Mononuclear cell (primary cell): ENCODE data around the gene HEXB. TPM values are rescaled to one million over a fixed set of nuclear protein-coding genes. Genes with fewer than 3 reads are reported as not detected.

Source experiments
- H3K27me3 ChIP-seq: 2 replicates; pipeline ENCODE4 v1.6.0; 2011; ENCODE audit warnings: low read length, control low read depth; ENCODE audit not compliant: insufficient read depth
- H3K4me1 ChIP-seq: 2 replicates; pipeline ENCODE4 v1.5.1; 2011; ENCODE audit warnings: mild to moderate bottlenecking, low read length, control low read depth; ENCODE audit not compliant: insufficient read depth
- H3K4me3 ChIP-seq: 2 replicates; pipeline ENCODE4 v1.5.1; 2011; ENCODE audit warnings: mild to moderate bottlenecking, low read length, moderate library complexity
- H3K9me3 ChIP-seq: 2 replicates; pipeline ENCODE4 v1.5.1; 2011; ENCODE audit warnings: low read depth, mild to moderate bottlenecking, control low read depth, low read length
- total RNA-seq: library from RNA; depleted of rRNA; stranded (reverse); fragments of >200 nt; gene quantifications from one replicate; pipeline ENCODE4 v1.2.3, GENCODE V29; 2012

HEXB gene
- total RNA-seq, 1 donor: 103 TPM

GRCh38 chr5:74649421-74649973 is 35.5 kb upstream of the HEXB start:
- H3K27me3 ChIP-seq: no peaks in the 10 kb centered on the region
- H3K4me1 ChIP-seq: peaks cover 8% of the 10 kb centered on the region
- no peaks in the 10 kb centered on the region for H3K9me3 ChIP-seq
- no peak overlapping the region for H3K4me3 ChIP-seq

- no peaks in the 10 kb centered on the region for H3K27me3 ChIP-seq
- no peaks in the 10 kb centered on the region for H3K9me3 ChIP-seq
- H3K4me1 ChIP-seq: peaks cover 6% of the 10 kb centered on the region
- no peak overlapping the region for H3K4me3 ChIP-seq
Measured at GRCh38 chr5:74651710-74652109, 33.3 kb upstream of the HEXB start.

- peaks cover 6% of the 10 kb centered on the region for H3K4me1 ChIP-seq
- H3K27me3 ChIP-seq: no peaks in the 10 kb centered on the region
- H3K9me3 ChIP-seq: no peaks in the 10 kb centered on the region
- H3K4me3 ChIP-seq: no peak overlapping the region
Measured at GRCh38 chr5:74652576-74652975, 32.5 kb upstream of the HEXB start.

GRCh38 chr5:74653991-74654390 is 31.0 kb upstream of the HEXB start:
- Histone ChIP-seq H3K27me3 (no peaks in the 10 kb centered on the region), H3K4me3 (no peak overlapping the region), H3K9me3 (no peaks in the 10 kb centered on the region), H3K4me1 (peaks cover 2% of the 10 kb centered on the region)

- Histone ChIP-seq H3K4me3 (no peak overlapping the region), H3K9me3 (no peaks in the 10 kb centered on the region), H3K27me3 (no peaks in the 10 kb centered on the region), H3K4me1 (no peaks in the 10 kb centered on the region)
Measured at GRCh38 chr5:74655206-74655605, 29.8 kb upstream of the HEXB start.

- Histone ChIP-seq H3K9me3 (no peaks in the 10 kb centered on the region), H3K27me3 (no peaks in the 10 kb centered on the region), H3K4me3 (no peak overlapping the region), H3K4me1 (no peaks in the 10 kb centered on the region)
Measured at GRCh38 chr5:74655716-74656115, 29.3 kb upstream of the HEXB start.

GRCh38 chr5:74657165-74657564 is 27.9 kb upstream of the HEXB start:
- no peaks in the 10 kb centered on the region for H3K27me3 ChIP-seq
- no peak overlapping the region for H3K4me3 ChIP-seq
- no peaks in the 10 kb centered on the region for H3K9me3 ChIP-seq
- no peaks in the 10 kb centered on the region for H3K4me1 ChIP-seq

GRCh38 chr5:74659172-74659571 is 25.9 kb upstream of the HEXB start:
- H3K4me3 ChIP-seq: no peak overlapping the region
- H3K27me3 ChIP-seq: no peaks in the 10 kb centered on the region
- no peaks in the 10 kb centered on the region for H3K4me1 ChIP-seq
- H3K9me3 ChIP-seq: no peaks in the 10 kb centered on the region

- Histone ChIP-seq H3K4me1 (no peaks in the 10 kb centered on the region), H3K9me3 (no peaks in the 10 kb centered on the region), H3K27me3 (no peaks in the 10 kb centered on the region), H3K4me3 (no peak overlapping the region)
Measured at GRCh38 chr5:74660140-74660539, 24.9 kb upstream of the HEXB start.

GRCh38 chr5:74660873-74661272 is 24.2 kb upstream of the HEXB start:
- no peaks in the 10 kb centered on the region for H3K9me3 ChIP-seq
- H3K4me3 ChIP-seq: no peak overlapping the region
- H3K4me1 ChIP-seq: no peaks in the 10 kb centered on the region
- H3K27me3 ChIP-seq: no peaks in the 10 kb centered on the region

GRCh38 chr5:74664551-74664950 is 20.5 kb upstream of the HEXB start:
- H3K27me3 ChIP-seq: no peaks in the 10 kb centered on the region
- H3K4me3 ChIP-seq: no peak overlapping the region
- no peaks in the 10 kb centered on the region for H3K4me1 ChIP-seq

GRCh38 chr5:74665273-74665672 is 19.8 kb upstream of the HEXB start:
- H3K4me3 ChIP-seq: no peak overlapping the region
- H3K4me1 ChIP-seq: no peaks in the 10 kb centered on the region
- H3K9me3 ChIP-seq: no peaks in the 10 kb centered on the region
- no peaks in the 10 kb centered on the region for H3K27me3 ChIP-seq

More at GRCh38 chr5:74664551-74664950, 20.5 kb upstream of the HEXB start:
- no peaks in the 10 kb centered on the region for H3K9me3 ChIP-seq

- H3K4me1 ChIP-seq: no peaks in the 10 kb centered on the region
- H3K9me3 ChIP-seq: no peaks in the 10 kb centered on the region
- no peaks in the 10 kb centered on the region for H3K27me3 ChIP-seq
- no peak overlapping the region for H3K4me3 ChIP-seq
Measured at GRCh38 chr5:74665816-74666215, 19.2 kb upstream of the HEXB start.

- no peaks in the 10 kb centered on the region for H3K9me3 ChIP-seq
- no peaks in the 10 kb centered on the region for H3K27me3 ChIP-seq
- H3K4me1 ChIP-seq: no peaks in the 10 kb centered on the region
- H3K4me3 ChIP-seq: no peak overlapping the region
Measured at GRCh38 chr5:74667396-74667795, 17.6 kb upstream of the HEXB start.

- Histone ChIP-seq H3K4me1 (no peaks in the 10 kb centered on the region), H3K4me3 (no peak overlapping the region)
Measured at GRCh38 chr5:74669821-74670220, 15.2 kb upstream of the HEXB start.

GRCh38 chr5:74670396-74671038 is 14.5 kb upstream of the HEXB start:
- Histone ChIP-seq H3K4me1 (no peaks in the 10 kb centered on the region), H3K4me3 (no peak overlapping the region), H3K27me3 (no peaks in the 10 kb centered on the region), H3K9me3 (no peaks in the 10 kb centered on the region)

More at GRCh38 chr5:74669821-74670220, 15.2 kb upstream of the HEXB start:
- H3K27me3 ChIP-seq: no peaks in the 10 kb centered on the region
- H3K9me3 ChIP-seq: no peaks in the 10 kb centered on the region
